Activated CD4-positive, alpha-beta T cell treated with anti-CD3 and anti-CD28 coated beads for 36 hours (primary cell): ENCODE data around the gene CINP. TPM values are rescaled to one million over a fixed set of nuclear protein-coding genes. Genes with fewer than 3 reads are reported as not detected.
"Not testable (repeated sequence)": the region's sequence is repeated elsewhere in the genome, so short reads cannot be mapped to it uniquely, and the experiment has no call there.

ENCODE experiments used
- ATAC-seq: fragments of 200-7000 bp; cut with Tn5 transposase; one replicate; pipeline ENCODE4 v1.10.0; 2021; ENCODE audit warnings: mild to moderate bottlenecking, moderate library complexity
- CTCF ChIA-PET: fragments of 350-600 bp; sonication (Branson Sonifier 250); formaldehyde crosslinking; loops from one replicate; lab custom pipeline; 2021; ENCODE audit warnings: antibody characterized with exemption; lab: Charles Lee
- POLR2A ChIA-PET: fragments of 350-600 bp; sonication (Branson Sonifier 250); formaldehyde crosslinking; loops from one replicate; lab custom pipeline; 2021; ENCODE audit warnings: antibody characterized with exemption, inconsistent platforms; lab: Charles Lee
- DNase-seq: peaks from one replicate; pipeline ENCODE4 v3.0.0-alpha.2; 2020
- H3K27ac Mint-ChIP-seq: one replicate; pipeline ENCODE4 v1.8.0; 2021; ENCODE audit warnings: mixed read lengths
- H3K27me3 Mint-ChIP-seq: one replicate; pipeline ENCODE4 v1.8.0; 2021; ENCODE audit warnings: mixed read lengths
- H3K36me3 Mint-ChIP-seq: one replicate; pipeline ENCODE4 v1.8.0; 2021; ENCODE audit warnings: low read depth, mixed read lengths
- H3K4me1 Mint-ChIP-seq: one replicate; pipeline ENCODE4 v1.8.0; 2021; ENCODE audit warnings: mixed read lengths
- H3K4me3 Mint-ChIP-seq: one replicate; pipeline ENCODE4 v1.8.0; 2021; ENCODE audit warnings: mild to moderate bottlenecking, moderate library complexity, mixed read lengths
- H3K9me3 Mint-ChIP-seq: one replicate; pipeline ENCODE4 v1.8.0; 2021; ENCODE audit warnings: low read depth, mixed read lengths
- intact Hi-C, 2 experiments: fragments of 100-400 bp; cut with DNase I in 1 of 2; cut with micrococcal nuclease in 1 of 2; formaldehyde crosslinking; loops; one replicate each; pipeline versions ENCODE4 v1.14.2 to v1.15.1; 2022 to 2024; cut with DNase I, micrococcal nuclease
- total RNA-seq, 2 experiments: library from RNA; stranded (reverse); gene quantifications; one replicate each; pipeline ENCODE4 v1.2.3, GENCODE V29; 2021

Gene CINP
- total RNA-seq, 2 experiments from 2014 or later: 47.0 to 51.4 TPM

GRCh38 chr14:102335163-102335562 is 27.5 kb downstream of the CINP start:
- H3K4me3 Mint-ChIP-seq: no peak overlapping the region
- intact Hi-C loops: no loop called here
- DNase-seq (no peak), ATAC-seq (no peak)
- H3K4me1 Mint-ChIP-seq: no peaks in the 10 kb centered on the region
- POLR2A ChIA-PET: interaction anchor here (0.9 kb wide), 1 partner anchor 684 kb away, joined by 3 read pairs; no protein-coding TSS in a partner anchor
- H3K9me3 Mint-ChIP-seq: no peaks in the 10 kb centered on the region
- H3K27me3 Mint-ChIP-seq: no peaks in the 10 kb centered on the region
- no peak overlapping the region for H3K27ac Mint-ChIP-seq
- CTCF ChIA-PET: interaction anchor here (1.2 to 1.3 kb wide), 2 partner anchors 11 to 18 kb away, joined by 3 to 5 read pairs; no protein-coding TSS in a partner anchor
- peaks cover 25% of the 10 kb centered on the region for H3K36me3 Mint-ChIP-seq

- H3K9me3 Mint-ChIP-seq: no peaks in the 10 kb centered on the region
- DNase-seq (no peak), ATAC-seq (no peak)
- no peak overlapping the region for H3K4me3 Mint-ChIP-seq
- no peaks in the 10 kb centered on the region for H3K27me3 Mint-ChIP-seq
- CTCF ChIA-PET: interaction anchor here (0.5 to 1.3 kb wide), 3 partner anchors 17 to 42 kb away, joined by 4 to 5 read pairs (median 4); no protein-coding TSS in a partner anchor
- no peak overlapping the region for H3K27ac Mint-ChIP-seq
- intact Hi-C loops: no loop called here
- H3K4me1 Mint-ChIP-seq: no peaks in the 10 kb centered on the region
- peaks cover 25% of the 10 kb centered on the region for H3K36me3 Mint-ChIP-seq
- POLR2A ChIA-PET: interaction anchor here (0.9 kb wide), 1 partner anchor 685 kb away, joined by 3 read pairs; no protein-coding TSS in a partner anchor
Measured at GRCh38 chr14:102333795-102334705, 28.6 kb downstream of the CINP start.

- DNase-seq: no peak
- POLR2A ChIA-PET: no interaction called here
- Mint-ChIP-seq H3K4me3 (no peak overlapping the region), H3K4me1 (no peaks in the 10 kb centered on the region), H3K27ac (no peak overlapping the region), H3K36me3 (peaks cover 21% of the 10 kb centered on the region), H3K27me3 (no peaks in the 10 kb centered on the region), H3K9me3 (no peaks in the 10 kb centered on the region)
- intact Hi-C loops: no loop called here
- CTCF ChIA-PET: interaction anchor here (0.5 to 1.2 kb wide), 3 partner anchors 29 to 252 kb away, joined by 3 to 4 read pairs (median 4); no protein-coding TSS in a partner anchor
- ATAC-seq: no peak
Measured at GRCh38 chr14:102333390-102333789, 29.3 kb downstream of the CINP start.

- H3K4me1 Mint-ChIP-seq: no peaks in the 10 kb centered on the region
Measured at GRCh38 chr14:102330806-102331205, 31.9 kb downstream of the CINP start.

GRCh38 chr14:102329381-102329780 is 33.3 kb downstream of the CINP start:
- H3K4me3 Mint-ChIP-seq, H3K4me1 Mint-ChIP-seq, POLR2A ChIA-PET, ATAC-seq, H3K27ac Mint-ChIP-seq, H3K27me3 Mint-ChIP-seq, H3K9me3 Mint-ChIP-seq, intact Hi-C loops, DNase-seq: not testable (repeated sequence)
- H3K36me3 Mint-ChIP-seq: peaks cover 14% of the 10 kb centered on the region
- CTCF ChIA-PET: interaction anchor here (0.8 kb wide), 1 partner anchor 370 kb away, joined by 3 read pairs; no protein-coding TSS in a partner anchor

More at GRCh38 chr14:102330806-102331205, 31.9 kb downstream of the CINP start:
- ATAC-seq (no peak), DNase-seq (no peak)
- Mint-ChIP-seq H3K4me3 (no peak overlapping the region), H3K9me3 (no peaks in the 10 kb centered on the region), H3K27me3 (no peaks in the 10 kb centered on the region), H3K36me3 (peaks cover 20% of the 10 kb centered on the region), H3K27ac (no peak overlapping the region)
- ChIA-PET POLR2A (no interaction called here), CTCF (no interaction called here)
- intact Hi-C loops: no loop called here

- ATAC-seq (no peak), DNase-seq (no peak)
- Mint-ChIP-seq H3K27ac (no peak overlapping the region), H3K9me3 (no peaks in the 10 kb centered on the region), H3K4me3 (no peak overlapping the region), H3K4me1 (peaks cover 3% of the 10 kb centered on the region), H3K36me3 (peaks cover 6% of the 10 kb centered on the region), H3K27me3 (no peaks in the 10 kb centered on the region)
- intact Hi-C loops: no loop called here
- ChIA-PET POLR2A (no interaction called here), CTCF (no interaction called here)
Measured at GRCh38 chr14:102326583-102326982, 36.1 kb downstream of the CINP start.

- Mint-ChIP-seq H3K4me1 (peaks cover 10% of the 10 kb centered on the region), H3K9me3 (no peaks in the 10 kb centered on the region)
- CTCF ChIA-PET: interaction anchor here (0.6 kb wide), 1 partner anchor 110 kb away, joined by 3 read pairs; no protein-coding TSS in a partner anchor
Measured at GRCh38 chr14:102325791-102326345, 36.8 kb downstream of the CINP start.

GRCh38 chr14:102323102-102323501 is 39.6 kb downstream of the CINP start:
- H3K4me1 Mint-ChIP-seq: peaks cover 27% of the 10 kb centered on the region
- no peak overlapping the region for H3K4me3 Mint-ChIP-seq
- intact Hi-C loops: no loop called here
- H3K27me3 Mint-ChIP-seq: no peaks in the 10 kb centered on the region
- POLR2A ChIA-PET: no interaction called here
- no peak overlapping the region for H3K27ac Mint-ChIP-seq
- ATAC-seq (no peak), DNase-seq (peak; percentile 47)
- CTCF ChIA-PET: no interaction called here
- H3K9me3 Mint-ChIP-seq: no peaks in the 10 kb centered on the region
- H3K36me3 Mint-ChIP-seq: peaks cover 5% of the 10 kb centered on the region

More at GRCh38 chr14:102325791-102326345, 36.8 kb downstream of the CINP start:
- DNase-seq: no peak
- ATAC-seq: no peak
- peaks cover 5% of the 10 kb centered on the region for H3K36me3 Mint-ChIP-seq
- H3K4me3 Mint-ChIP-seq: no peak overlapping the region
- intact Hi-C loops: no loop called here
- no peaks in the 10 kb centered on the region for H3K27me3 Mint-ChIP-seq
- POLR2A ChIA-PET: no interaction called here
- H3K27ac Mint-ChIP-seq: no peak overlapping the region

- peak overlapping the region; percentile 87 for H3K4me3 Mint-ChIP-seq
- no peaks in the 10 kb centered on the region for H3K27me3 Mint-ChIP-seq
- H3K4me1 Mint-ChIP-seq: peaks cover 36% of the 10 kb centered on the region
- DNase-seq: no peak
- ATAC-seq: no peak
- ChIA-PET CTCF (interaction anchor here (0.5 to 1.2 kb wide), 8 partner anchors 16 to 373 kb away, joined by 3 to 4 read pairs (median 3); partner anchors contain the start of gene MOK), POLR2A (interaction anchor here (0.6 kb wide), 1 partner anchor 1024 kb away, joined by 9 read pairs; no protein-coding TSS in a partner anchor)
- intact Hi-C loops: no loop called here
- H3K9me3 Mint-ChIP-seq: no peaks in the 10 kb centered on the region
- H3K36me3 Mint-ChIP-seq: peaks cover 5% of the 10 kb centered on the region
- no peak overlapping the region for H3K27ac Mint-ChIP-seq
Measured at GRCh38 chr14:102321456-102322422, 41.0 kb downstream of the CINP start.

GRCh38 chr14:102320671-102321455 is 41.8 kb downstream of the CINP start:
- ChIA-PET CTCF (interaction anchor here (0.5 to 1.2 kb wide), 5 partner anchors 16 to 273 kb away, joined by 3 to 4 read pairs (median 4); partner anchors contain the start of genes CINP, MOK and TECPR2), POLR2A (interaction anchor here (0.6 kb wide), 1 partner anchor 1025 kb away, joined by 9 read pairs; no protein-coding TSS in a partner anchor)
- intact Hi-C loops: no loop called here

More at GRCh38 chr14:102320671-102321455, 41.8 kb downstream of the CINP start:
- ATAC-seq (no peak), DNase-seq (no peak)
- no peaks in the 10 kb centered on the region for H3K9me3 Mint-ChIP-seq
- H3K27ac Mint-ChIP-seq: peak overlapping the region; percentile 86
- peak overlapping the region; percentile 87 for H3K4me3 Mint-ChIP-seq
- H3K36me3 Mint-ChIP-seq: peaks cover 1% of the 10 kb centered on the region
- H3K4me1 Mint-ChIP-seq: peaks cover 44% of the 10 kb centered on the region
- H3K27me3 Mint-ChIP-seq: no peaks in the 10 kb centered on the region
